ENCODE data around the gene APEX1.

DNA sequence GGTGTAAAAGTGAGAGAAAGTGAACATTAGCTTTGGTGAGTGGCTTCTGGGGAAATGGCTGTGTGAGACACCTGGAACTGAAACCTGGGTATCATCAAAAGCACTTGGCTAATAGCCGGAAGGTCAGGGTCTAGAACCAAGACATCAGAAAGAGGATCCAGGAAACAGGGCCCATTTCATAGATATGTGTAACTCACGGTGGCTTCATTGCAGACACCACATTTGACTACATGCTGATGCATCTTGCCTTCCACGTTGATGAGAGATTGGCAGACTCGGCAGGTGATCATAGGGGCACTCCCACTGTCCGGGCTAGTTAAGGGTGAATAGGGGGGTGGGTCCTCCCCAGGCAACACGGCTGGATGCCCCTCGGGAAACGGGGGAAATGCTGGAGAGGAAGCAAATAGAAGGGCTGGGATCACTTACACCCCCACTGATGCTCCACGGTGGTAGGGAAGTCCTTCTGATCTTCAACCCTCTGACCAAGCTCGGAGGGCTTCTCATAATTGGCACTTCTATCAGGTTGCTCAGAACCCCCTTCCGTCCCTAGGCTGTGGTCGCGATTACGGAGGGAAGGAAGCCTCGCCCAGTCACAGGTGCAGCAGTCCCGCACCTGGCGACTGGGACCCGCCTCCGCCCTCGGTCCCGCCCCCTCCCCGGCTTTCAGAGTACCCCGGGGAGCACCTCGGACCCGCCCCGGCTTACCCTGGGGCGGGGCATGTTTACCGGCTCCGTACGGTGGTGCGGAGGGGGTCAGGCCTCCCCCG, 5.6 kb downstream of the APEX1 start:
- TF ChIP-seq, protein P1, sequence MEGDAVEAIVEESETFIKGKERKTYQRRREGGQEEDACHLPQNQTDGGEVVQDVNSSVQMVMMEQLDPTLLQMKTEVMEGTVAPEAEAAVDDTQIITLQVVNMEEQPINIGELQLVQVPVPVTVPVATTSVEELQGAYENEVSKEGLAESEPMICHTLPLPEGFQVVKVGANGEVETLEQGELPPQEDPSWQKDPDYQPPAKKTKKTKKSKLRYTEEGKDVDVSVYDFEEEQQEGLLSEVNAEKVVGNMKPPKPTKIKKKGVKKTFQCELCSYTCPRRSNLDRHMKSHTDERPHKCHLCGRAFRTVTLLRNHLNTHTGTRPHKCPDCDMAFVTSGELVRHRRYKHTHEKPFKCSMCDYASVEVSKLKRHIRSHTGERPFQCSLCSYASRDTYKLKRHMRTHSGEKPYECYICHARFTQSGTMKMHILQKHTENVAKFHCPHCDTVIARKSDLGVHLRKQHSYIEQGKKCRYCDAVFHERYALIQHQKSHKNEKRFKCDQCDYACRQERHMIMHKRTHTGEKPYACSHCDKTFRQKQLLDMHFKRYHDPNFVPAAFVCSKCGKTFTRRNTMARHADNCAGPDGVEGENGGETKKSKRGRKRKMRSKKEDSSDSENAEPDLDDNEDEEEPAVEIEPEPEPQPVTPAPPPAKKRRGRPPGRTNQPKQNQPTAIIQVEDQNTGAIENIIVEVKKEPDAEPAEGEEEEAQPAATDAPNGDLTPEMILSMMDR (IDR thresholded peaks at IDR 0.05) = no peak
- TF ChIP-seq POLR2A (IDR thresholded peaks at IDR 0.05) (no peak), POLR2AphosphoS5 (IDR thresholded peaks at IDR 0.05) (no peak)

All from prostate gland (tissue), 2 donors.